Middle frontal gyrus (tissue), 1 donor: ENCODE measurements around the gene PVALB.
A peak's percentile ranks its signal among the peaks of the same experiment; 100 is the strongest.

Source experiments
- DNase-seq: peaks from one replicate; pipeline ENCODE4 v3.0.0-alpha.2; 2015; ENCODE audit warnings: low spot score; ENCODE audit errors: extremely low spot score

Gene PVALB, protein sequence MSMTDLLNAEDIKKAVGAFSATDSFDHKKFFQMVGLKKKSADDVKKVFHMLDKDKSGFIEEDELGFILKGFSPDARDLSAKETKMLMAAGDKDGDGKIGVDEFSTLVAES

DNA sequence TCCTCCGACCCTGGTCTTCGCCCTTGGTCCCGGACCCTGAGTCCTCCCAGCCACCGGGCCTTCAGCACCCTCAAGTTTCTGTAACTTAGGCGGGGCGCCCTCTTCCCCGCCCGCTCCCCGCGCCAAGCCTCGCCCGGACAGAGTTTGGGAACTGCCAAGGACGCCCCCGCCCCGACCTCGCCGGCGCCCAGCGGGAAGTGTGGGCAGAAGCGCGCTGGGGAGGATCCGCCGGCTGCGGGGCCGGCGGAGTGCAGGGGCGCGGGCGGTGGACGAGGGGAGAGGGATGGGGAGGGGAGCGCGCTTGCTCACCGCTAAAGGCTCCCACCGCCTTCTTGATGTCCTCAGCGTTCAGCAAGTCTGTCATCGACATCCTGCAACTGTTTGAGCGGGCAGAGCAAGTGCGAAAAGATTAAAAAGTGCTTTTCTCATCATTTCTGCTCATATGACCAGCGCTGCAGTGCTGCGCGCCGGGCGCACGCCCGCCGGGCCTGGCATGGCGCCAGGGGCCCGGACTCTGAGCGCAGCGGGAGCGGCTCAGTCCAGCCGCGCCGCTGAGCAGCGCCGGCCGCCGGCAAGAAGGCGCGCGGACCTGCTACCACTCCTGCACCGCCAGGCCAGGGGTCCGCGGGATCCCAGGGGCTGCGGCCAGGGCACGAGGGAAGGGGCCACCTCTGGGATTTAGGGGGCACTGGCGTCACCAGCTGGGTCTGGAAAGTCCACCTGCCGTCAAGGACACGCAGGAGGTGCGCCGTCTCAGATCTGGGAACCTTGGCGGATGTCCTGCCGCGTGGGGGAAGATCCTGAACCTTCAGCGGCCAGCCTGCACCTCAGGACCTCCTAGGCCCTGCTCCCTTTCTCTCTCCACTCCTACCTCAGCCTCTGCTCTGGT, at the start of gene PVALB:
Gene PVALB (minus strand): TSS at position 400 of the 889 bp plus-strand sequence. CDS start 30 bp downstream, at position 370.
- no peak for DNase-seq

DNA sequence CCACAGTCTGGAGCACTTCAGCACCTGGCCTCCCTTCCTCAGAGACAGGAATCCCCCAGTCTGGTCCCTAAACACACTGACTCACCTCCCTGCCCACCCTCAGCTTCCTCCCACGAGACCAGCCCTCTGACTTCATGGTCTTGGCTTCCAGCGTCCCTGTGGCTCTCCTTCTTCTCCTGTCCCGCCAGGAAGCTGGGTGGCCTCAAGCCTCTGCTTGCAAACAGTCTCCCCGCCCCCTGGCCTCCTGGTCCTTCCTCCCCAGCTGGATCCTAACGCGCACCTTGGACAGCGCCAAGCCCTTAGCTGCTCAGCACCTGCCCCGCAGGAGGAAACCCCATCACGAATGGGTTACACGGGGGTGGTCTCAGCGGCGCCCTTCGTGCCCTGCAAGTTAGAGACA, 48.5 kb upstream of the PVALB start:
- DNase-seq, result no peak

DNA sequence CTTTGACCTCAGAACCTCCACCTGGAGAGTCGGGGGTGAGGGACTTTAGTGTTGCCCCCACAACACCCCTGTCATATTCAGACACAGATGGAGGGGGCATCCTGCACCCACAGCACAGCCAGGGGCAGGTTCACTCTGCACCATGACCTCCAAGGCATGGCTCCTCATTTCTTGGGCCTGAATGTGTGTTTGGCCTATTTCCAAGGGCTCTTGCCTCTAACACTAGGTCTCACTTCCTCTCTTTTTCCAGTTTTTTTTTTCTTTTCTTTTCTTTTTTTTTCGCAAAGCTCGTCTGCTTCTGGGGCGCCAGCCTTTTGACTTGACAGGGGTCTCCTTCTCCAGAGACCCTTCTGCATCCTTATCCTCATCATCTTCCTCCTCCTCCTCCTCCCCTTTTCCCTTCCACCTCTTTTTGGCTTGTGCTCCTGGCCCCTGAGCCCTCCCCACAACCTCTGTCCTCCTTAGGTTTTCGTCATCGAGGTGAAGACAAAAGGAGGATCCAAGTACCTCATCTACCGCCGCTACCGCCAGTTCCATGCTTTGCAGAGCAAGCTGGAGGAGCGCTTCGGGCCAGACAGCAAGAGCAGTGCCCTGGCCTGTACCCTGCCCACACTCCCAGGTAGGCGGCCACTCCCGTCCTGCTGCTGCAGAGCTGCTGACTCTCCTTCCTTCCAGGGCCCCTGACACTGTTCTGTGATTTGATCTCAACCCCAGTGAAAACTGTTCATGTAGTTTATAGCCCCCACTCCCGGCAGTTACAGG, 47.8 kb upstream of the PVALB start:
- DNase-seq, result no peak

DNA sequence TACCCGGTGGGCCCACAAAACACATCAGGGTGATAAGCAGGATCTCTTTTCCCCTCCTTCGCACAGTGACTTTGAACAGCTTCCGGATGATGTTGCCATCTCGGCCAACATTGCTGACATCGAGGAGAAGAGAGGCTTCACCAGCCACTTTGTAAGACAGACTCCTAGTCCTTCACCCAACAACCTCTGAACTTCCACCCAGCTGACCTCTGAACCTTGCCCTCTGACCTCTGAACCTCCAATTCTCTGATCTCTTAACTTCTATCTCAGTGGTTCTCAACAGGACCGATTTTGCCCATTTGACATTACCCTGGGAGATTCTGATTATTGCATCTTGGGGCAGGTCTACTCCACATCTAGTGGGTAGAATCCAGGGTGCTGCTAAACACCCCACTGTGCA, 47.1 kb upstream of the PVALB start:
- no peak for DNase-seq

DNA sequence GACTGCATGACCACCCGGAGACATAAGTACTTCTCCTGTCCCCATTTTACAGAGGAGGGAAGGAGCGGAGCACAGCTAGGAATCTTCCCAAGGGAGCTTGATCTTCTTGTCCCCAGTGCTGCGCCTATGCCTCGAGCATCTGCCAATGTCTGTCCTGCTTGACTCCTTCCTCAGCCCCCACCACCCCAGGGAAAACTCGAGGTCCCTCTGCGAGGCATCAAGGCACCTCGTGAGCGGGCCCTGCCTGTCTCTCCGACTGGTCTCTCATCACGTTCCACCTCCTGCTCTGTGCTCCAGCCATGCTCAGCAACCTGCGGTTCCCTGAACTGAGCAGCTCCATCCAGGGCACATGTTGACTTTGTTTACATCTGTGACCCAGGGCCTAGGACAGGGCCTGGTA, 46.4 kb upstream of the PVALB start:
- no peak for DNase-seq

DNA sequence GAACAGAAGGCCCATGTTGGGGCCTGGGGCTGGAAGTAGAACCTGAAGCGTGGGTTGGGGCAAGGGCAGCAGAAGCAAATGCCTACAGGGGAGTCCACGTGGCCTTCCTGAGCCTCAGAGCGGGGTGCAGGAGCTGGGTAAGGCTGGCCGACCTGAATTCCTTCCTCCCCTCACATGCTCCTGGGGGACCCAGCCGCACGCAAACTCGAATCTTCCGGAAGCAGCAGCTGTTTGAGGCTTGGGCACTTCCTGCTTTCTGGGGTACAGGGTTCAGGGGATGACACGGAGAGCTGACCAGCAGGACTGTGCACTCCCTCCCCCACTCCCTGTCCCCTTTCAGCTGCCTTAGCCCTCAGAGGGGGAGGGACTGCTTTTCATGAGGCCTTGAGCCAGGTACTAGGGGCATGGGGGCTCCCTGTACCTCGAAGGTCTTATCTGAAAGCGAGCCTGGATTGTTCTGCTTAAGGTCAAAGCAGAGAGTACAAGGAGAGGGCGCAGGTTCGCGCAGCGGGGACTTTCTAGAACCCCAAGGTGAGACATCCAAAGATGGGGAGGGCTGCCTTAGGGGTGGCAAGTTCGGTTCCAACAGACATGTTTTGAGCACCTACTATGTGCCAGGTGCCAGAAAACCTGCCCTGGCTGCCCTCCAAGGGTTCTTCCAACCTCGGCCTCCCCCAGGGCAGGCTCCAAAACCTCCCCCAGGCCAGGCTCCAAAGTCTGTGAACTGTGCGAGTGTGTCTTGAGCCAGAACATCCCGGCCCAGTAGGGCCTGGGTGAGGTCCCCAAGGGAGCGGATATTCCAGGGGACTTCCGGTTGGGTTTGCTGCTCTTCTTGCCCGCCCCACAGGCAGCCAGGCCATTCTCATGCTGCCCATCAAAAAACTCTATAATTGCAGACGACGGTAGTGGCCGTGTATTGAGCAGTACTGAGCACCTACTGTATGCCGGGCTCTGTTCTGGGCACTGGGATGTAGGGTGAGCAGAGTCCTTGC, 45.7 kb upstream of the PVALB start:
- no peak for DNase-seq

DNA sequence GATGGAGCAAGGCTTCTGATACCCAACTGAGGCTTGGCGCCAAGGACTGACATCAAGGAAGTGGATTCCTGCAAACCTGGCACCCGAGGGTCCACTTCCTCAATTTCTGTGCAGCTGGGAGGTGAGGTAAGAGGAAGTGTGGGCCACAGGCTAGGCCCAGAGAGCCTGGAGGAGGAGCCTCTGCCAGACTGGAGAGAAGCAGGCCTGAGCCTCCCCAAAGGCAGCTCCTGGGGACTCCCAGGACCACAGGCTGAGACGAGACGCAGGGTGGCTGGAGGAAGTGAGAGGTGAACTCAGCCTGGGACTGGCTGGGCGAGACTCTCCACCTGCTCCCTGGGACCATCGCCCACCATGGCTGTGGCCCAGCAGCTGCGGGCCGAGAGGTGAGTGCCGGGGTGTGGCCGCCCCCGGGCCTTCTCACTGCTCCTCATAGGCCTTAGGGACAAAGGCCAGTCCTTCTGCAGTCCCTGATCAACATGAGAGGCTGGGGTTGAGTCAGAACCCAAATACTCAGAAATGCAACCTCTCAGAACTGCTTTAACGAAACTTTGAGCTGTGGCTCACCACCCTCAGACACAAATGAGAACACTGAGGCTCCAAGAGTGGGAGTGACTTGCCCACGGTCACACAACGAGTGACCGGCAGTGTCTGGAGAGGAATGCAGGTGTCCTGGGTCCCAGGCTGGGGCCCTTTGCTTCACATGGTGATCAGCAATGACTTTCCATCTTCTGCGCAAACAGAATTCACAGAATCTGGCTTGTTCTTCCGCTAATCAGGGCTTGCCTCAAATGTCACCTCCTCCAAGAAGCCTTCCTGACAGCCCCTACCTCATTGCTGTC, 44.2 kb upstream of the PVALB start, which contains the start of gene NCF4:
Gene NCF4 (plus strand): TSS at position 186 of the 839 bp plus-strand sequence. CDS start 166 bp downstream, at position 352.
- no peak for DNase-seq

DNA sequence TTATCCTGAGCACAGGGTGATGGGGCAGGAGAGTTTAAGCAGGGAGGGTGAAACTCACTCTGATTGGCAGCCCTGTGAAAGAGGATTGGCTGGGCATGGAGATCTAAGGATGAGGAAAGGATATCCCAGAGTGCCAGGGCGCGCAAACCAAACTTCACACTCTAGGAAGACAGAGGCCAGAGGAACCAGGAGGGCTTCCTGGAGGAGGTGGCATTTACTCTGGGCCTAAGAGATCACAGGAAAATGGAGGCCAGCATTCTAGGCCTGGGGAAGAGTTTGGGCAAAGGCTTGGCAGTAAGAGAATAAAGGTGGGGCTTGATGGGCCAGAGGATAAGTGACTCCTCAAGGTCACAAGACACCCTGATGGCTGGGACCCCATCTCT, 43.6 kb upstream of the PVALB start:
- no peak for DNase-seq

DNA sequence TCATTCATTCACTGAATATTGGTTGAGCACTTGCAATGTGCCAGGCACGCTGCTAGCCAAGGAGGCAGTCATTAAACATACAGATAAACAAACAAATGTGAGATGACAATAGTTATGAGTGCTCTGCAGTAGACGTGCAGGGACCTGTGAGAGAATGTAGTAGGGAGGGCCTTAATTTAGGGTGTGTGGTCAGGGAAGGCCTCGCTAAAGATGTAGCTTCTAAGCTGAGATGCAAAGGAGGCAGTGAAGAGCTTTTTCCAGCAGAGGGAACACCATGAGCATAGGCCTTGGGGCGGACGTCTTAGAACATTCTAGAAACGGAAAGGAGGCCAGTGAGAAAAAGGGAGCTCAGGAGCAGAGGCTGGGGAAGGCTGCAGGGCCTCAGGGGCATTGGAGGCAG, 43.2 kb upstream of the PVALB start:
- no peak for DNase-seq

DNA sequence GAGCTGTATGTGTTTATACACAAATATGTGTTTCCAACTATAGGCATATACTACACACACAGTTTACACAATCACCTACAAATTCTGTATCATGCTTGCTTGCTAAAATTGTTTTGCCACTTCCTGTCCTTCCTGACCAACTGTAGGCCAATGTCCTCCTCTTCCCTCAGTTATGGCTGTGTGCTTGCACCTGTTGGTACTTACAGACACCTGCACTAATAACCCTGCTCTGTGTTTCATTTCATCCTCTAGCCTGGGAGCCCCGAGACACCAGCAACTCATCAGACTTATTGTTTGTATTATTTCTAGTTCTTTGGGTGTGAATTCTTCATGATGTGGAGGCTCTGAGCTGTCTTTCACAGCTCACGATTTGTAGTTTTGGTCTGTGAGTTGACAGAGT, 42.1 kb upstream of the PVALB start:
- DNase-seq, result no peak

DNA sequence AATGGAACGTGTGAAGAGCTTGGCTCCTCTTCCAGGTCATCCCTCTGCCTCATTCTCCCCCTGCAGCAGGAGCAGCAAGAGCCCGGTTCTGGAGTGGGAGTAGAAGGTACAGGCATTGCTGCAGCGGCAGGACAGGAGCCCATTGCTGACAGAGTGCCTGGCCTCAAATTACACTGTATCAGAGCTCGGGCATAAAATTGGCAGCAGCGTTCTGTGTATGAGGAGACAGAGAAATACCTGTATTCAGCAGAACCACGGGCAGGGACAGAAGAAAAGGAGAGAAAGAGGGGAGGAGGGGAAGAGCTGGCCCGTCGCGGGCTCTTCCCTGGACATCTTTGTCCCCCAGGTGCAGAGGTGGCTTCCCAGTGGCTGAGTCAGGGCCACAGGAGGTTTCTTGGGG, 41.3 kb upstream of the PVALB start:
- DNase-seq, result no peak

DNA sequence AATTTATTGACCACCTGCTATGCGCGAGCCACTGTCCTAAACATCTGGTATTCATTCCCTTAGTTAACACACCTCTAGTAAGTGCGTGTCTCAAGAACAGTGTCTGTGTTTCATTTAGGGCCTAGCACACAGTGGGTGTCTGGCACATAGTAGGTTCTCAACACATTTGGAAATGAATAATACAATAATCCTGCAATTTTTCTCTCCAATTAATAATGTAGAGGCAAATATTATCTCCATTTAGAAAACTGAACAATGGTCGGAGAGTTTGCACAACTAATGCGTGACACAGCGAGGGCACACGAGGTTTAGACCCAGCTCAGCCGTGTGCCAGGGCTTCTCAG, 39.9 kb upstream of the PVALB start:
- DNase-seq, result no peak

DNA sequence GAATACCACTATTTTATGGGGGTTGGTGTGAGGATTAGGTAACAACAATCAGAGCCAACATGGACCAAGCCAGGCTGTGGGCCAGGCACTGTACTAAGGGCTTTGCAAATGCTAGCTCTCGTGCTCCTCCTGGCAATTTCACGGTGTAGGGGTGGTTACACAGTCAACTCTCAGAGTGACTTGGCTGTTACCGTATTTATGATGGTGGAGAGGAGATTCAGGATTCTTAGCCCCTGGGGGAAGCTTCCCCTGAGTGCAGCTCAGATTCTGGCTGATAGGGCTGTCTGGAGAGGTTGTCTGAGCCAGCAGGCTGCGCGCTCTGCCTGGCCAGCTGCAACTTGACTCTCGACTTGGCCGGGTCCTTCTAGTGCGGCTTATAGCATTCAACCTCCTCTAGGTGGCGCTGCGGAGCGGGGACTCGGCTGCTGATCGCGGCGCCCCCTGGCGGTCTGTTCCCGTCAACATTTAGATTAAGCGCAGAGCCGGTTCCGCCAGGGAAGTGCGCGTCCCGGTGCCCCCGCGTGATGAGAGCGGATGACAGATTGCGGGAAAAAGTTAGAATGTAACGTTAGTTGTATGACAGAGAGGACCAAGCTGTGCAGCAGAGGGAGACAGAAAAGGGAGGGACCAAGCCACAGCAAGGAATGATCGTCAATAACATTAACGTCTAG, 39.4 kb upstream of the PVALB start:
- peak; percentile 75 for DNase-seq

DNA sequence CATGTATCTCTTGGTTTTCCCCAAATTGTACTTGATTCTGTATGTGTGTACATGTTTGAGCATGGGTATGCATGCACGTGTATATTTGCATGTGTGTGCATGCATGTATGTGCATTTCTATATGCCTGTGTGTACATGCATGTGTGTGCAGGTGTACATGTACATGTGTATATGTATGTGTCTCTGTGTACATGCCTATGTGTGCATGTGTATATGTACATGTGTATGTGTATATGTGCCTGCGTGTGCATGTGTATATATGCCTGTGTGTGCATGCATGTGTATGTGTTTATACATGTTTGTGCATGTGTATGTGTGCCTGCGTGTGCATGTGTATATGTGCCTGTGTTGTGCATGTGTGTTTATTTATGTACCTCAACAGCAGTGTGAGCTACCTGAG, 38.6 kb upstream of the PVALB start:
- no peak for DNase-seq

DNA sequence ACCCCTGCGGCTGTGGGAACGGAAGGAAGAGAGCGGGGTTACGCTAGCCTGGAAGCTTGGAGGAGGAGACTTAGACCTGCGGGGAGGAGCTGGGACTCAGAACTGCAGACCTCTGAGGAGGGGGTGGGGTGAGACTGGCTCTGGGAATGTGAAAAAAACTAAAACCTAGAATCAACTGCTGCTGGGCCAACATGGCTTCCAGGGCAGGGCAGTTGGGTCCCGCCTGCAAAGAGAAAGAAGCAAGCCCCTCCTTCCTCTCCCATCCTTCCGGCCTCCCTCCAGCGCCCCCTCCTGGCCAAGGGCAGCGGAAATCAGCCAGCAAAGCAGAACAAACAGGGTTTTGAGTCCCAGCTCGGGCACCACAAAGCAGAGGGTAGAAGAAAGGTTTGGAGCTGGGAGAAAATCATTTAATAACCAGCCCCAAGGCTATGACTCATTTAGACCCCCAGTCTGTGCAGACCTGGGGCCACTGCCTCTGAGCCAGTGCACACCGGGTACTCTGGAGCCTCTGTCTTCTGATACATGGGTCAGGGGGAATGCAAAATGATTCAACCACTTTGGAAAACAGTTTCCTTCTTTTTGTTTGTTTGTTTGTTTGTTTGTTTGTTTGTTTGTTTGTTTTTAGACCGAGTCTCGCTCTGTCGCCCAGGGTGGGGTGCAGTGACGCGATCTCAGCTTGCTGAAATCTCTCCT, 36.7 kb upstream of the PVALB start:
- DNase-seq, result no peak

DNA sequence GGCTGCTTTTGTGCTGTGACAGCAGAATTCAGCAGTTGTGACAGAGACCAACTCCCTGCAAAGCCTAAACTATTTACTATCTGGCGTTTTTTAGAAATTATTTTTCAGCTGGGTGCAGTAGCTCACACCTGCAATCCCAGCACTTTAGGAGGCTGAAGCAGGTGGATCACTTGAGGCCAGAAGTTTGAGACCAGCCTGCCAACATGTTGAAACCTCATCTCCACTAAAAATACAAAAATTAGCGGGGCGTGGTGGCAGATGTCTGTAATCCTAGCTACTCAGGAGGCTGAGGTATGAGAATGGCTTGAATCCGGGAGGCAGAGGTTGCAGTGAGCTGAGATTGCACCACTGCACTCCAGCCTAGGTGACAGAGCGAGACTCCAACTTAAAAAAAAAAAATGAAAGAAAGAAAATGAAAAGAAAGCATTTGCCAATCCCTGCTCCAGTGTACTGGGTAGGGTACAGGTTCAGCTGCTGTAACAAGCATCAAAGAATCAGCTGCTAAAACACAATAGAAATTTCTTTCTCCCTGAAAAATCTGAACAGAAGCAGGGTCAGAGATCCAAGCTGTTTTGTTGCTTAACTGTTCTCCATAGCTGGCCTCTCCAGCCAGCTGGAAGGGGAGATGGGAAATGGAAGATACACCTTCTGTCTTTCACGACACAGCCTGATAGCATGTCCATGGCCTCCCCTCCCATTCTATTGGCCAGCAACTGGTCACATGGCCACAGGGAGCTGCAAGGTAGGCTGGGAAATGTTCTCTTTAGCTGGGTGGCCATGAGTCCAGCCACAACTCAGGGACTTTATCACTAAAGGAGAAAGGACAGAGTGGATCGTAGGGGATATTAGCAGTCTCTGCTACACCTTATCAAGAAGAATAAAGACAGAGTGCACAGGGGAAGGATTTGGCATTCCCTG, 35.5 kb upstream of the PVALB start:
- DNase-seq, result no peak

DNA sequence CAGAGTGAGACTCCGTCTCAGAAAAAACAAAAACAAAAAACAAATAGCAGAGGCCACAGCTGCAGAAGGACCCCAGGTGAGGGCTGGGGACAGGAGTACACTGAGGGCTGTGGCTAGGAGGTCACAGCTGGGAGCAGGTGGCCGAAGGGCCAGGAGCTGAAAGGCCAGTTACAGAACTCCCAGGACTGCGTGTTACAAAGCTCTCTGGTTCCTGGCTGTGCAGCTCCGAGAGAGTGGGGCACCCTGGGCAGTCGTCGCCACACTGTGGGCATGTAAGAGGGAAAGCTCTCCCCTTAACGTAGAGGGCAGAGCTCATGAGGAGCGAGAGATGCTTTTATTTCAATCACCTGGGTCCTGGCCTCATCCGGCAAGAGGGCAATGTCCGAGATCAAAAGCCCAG, 33.8 kb upstream of the PVALB start:
- DNase-seq, result no peak

DNA sequence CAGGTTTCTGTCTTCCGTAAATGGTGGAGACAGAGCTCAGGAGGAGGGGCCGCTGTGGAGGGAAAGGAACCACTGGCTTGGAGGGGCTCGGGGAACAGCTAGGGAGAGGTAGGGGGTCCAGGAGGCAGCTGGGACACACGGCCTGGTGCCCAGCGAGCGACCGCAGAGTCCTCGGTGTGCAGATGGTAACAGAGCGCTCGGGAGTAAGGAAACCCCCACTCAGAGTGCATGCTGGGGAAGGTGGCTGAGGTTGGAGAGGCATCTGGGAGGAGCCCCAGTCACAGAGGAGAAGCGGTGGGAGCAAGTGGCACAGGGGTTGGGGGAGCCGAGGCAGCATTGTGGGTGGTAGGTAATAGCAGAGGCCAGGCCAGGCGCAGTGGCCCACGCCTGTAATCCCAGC, 33.2 kb upstream of the PVALB start:
- no peak for DNase-seq
